ENCODE data around the gene SYMPK. TPM values are rescaled to one million over a fixed set of nuclear protein-coding genes. Genes with fewer than 3 reads are reported as not detected.

The SYMPK gene
- total RNA-seq, 2 experiments from 2014 or later: 88.3 to 89.2 TPM

GRCh38 chr19:45778010-45778661 lies 84.8 kb downstream of the SYMPK start:
- DNase-seq: no peak
- H3K36me3 Mint-ChIP-seq (ENCODE audit: low read depth): peaks cover 12% of the 10 kb centered on the region
- ChIA-PET POLR2A (interaction anchor here (1.5 kb wide), 1 partner anchor 8 kb away, joined by 9 read pairs; no protein-coding TSS in a partner anchor), CTCF (interaction anchor here (1.4 kb wide), 1 partner anchor 14 kb away, joined by 16 read pairs; the partner anchor contains the start of gene DMWD)
- H3K27ac Mint-ChIP-seq: no peak overlapping the region
- peaks cover 20% of the 10 kb centered on the region for H3K4me1 Mint-ChIP-seq
- H3K27me3 Mint-ChIP-seq: peaks cover 8% of the 10 kb centered on the region
- H3K4me3 Mint-ChIP-seq: no peak overlapping the region
- no peaks in the 10 kb centered on the region for H3K9me3 Mint-ChIP-seq

DNA sequence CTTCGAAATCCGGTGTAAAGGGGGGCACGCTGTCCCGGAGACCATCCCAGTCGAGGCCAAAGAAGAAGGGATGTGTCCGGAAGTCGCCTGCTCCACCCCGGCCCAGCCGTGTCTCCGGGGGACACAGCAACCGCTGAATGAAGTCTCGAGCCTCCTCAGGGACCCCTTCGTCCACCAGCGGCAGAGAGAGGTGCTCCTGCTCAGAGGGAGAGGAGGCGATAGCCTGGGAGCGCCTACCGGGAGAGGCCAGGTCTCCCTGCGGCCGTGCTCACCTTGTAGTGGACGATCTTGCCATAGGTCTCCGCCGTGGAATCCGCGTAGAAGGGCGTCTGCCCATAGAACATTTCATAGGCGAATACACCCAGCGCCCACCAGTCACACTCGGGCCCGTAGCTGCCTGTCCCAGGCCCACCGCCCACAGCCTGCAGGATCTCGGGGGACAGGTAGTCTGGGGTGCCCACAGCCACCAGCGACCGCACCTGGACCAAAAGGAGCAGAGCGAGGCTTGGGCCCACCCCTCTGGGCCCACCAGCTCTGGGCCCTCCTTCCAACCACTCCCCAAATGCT lies 85.5 kb downstream of the SYMPK start:
- peaks cover 8% of the 10 kb centered on the region for H3K27me3 Mint-ChIP-seq
- H3K4me3 Mint-ChIP-seq: no peak overlapping the region
- H3K4me1 Mint-ChIP-seq: peaks cover 20% of the 10 kb centered on the region
- ChIA-PET CTCF (no interaction called here), POLR2A (no interaction called here)
- H3K36me3 Mint-ChIP-seq (ENCODE audit: low read depth): peaks cover 12% of the 10 kb centered on the region
- no peak for DNase-seq
- no peaks in the 10 kb centered on the region for H3K9me3 Mint-ChIP-seq
- no peak overlapping the region for H3K27ac Mint-ChIP-seq

GRCh38 chr19:45774765-45775164 lies 88.2 kb downstream of the SYMPK start:
- Mint-ChIP-seq H3K27ac (no peak overlapping the region), H3K9me3 (no peaks in the 10 kb centered on the region), H3K4me3 (no peak overlapping the region), H3K27me3 (no peaks in the 10 kb centered on the region), H3K36me3 (ENCODE audit: low read depth) (peaks cover 18% of the 10 kb centered on the region), H3K4me1 (peaks cover 25% of the 10 kb centered on the region)
- DNase-seq: no peak
- CTCF ChIA-PET: interaction anchor here (7.4 kb wide), 1 partner anchor 24 kb away, joined by 212 read pairs; no protein-coding TSS in a partner anchor
- POLR2A ChIA-PET: interaction anchor here (1.2 kb wide), 1 partner anchor 18 kb away, joined by 3 read pairs; the partner anchor contains the start of gene DMWD

- POLR2A ChIA-PET: interaction anchor here (0.8 to 1.6 kb wide), 7 partner anchors 8 to 112 kb away, joined by 3 to 5 read pairs (median 3); partner anchors contain the start of genes DMWD and IRF2BP1
- Mint-ChIP-seq H3K27ac (no peak overlapping the region), H3K27me3 (peaks cover 2% of the 10 kb centered on the region), H3K36me3 (ENCODE audit: low read depth) (peaks cover 16% of the 10 kb centered on the region), H3K4me1 (peaks cover 17% of the 10 kb centered on the region), H3K9me3 (no peaks in the 10 kb centered on the region), H3K4me3 (no peak overlapping the region)
- CTCF ChIA-PET: interaction anchor here (7.4 kb wide), 1 partner anchor 25 kb away, joined by 212 read pairs; no protein-coding TSS in a partner anchor
- no peak for DNase-seq
Observed at GRCh38 chr19:45773384-45773783, 89.6 kb downstream of the SYMPK start.

GRCh38 chr19:45772912-45773311 lies 90.0 kb downstream of the SYMPK start:
- Mint-ChIP-seq H3K9me3 (no peaks in the 10 kb centered on the region), H3K36me3 (ENCODE audit: low read depth) (peaks cover 16% of the 10 kb centered on the region), H3K27ac (no peak overlapping the region), H3K4me3 (no peak overlapping the region), H3K27me3 (peaks cover 5% of the 10 kb centered on the region), H3K4me1 (peaks cover 15% of the 10 kb centered on the region)
- ChIA-PET POLR2A (interaction anchor here (0.8 to 1.6 kb wide), 6 partner anchors 8 to 113 kb away, joined by 3 to 5 read pairs (median 3); partner anchors contain the start of gene IRF2BP1), CTCF (interaction anchor here (7.4 kb wide), 1 partner anchor 26 kb away, joined by 212 read pairs; no protein-coding TSS in a partner anchor)
- no peak for DNase-seq

DNA sequence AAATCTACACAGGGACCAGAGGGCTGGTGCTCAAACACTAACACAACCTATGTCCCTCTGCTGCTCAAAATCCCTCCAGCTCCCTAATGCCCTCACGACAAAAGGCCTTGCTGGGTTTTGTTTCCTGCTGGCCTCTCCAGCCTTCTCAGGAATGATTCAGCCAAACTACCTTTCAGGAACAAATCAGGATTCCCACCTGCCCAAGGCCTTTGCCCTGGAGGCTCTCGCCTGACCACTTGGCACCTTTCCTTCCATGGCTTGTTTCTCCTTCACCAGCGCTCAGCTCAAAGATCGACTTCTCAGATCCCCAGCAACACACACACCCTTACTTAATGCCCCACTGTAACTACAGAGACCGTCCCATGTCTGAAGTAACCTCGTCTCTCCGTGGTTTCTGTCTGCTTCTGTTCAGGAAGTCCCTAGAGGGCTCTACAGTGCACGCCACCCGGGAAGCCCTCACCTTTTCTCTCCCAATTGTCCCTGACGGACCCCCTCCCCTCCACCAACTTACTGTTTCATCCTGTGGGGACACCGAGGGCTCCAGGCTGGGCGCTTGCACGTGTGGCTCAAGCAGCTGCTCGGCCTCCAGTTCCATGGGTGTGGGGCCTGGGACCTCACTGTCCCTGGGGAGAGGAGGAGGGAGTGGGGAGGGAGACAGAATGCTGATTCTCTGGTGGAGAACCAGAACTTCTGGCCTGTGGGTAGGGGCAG lies 90.7 kb downstream of the SYMPK start:
- peaks cover 12% of the 10 kb centered on the region for H3K36me3 Mint-ChIP-seq (ENCODE audit: low read depth)
- ChIA-PET POLR2A (interaction anchor here (0.9 to 1.6 kb wide), 5 partner anchors 9 to 27 kb away, joined by 3 to 5 read pairs (median 3); no protein-coding TSS in a partner anchor), CTCF (interaction anchor here (0.6 to 7.4 kb wide), 3 partner anchors 20 to 45 kb away, joined by 3 to 212 read pairs (median 26); partner anchors contain the start of gene DMWD)
- H3K9me3 Mint-ChIP-seq: no peaks in the 10 kb centered on the region
- no peak overlapping the region for H3K4me3 Mint-ChIP-seq
- H3K27me3 Mint-ChIP-seq: peaks cover 8% of the 10 kb centered on the region
- no peak for DNase-seq
- no peak overlapping the region for H3K27ac Mint-ChIP-seq
- H3K4me1 Mint-ChIP-seq: peaks cover 16% of the 10 kb centered on the region

- DNase-seq: no peak
- no peaks in the 10 kb centered on the region for H3K9me3 Mint-ChIP-seq
- ChIA-PET CTCF (interaction anchor here (0.6 to 7.4 kb wide), 11 partner anchors 8 to 114 kb away, joined by 3 to 212 read pairs (median 16); partner anchors contain the start of genes DMWD, FBXO46, MEIOSIN and RSPH6A), POLR2A (interaction anchor here (1.1 to 3.6 kb wide), 4 partner anchors 8 to 78 kb away, joined by 3 to 32 read pairs (median 7); partner anchors contain the start of genes DMWD and QPCTL)
- H3K4me1 Mint-ChIP-seq: peaks cover 18% of the 10 kb centered on the region
- H3K36me3 Mint-ChIP-seq (ENCODE audit: low read depth): peaks cover 5% of the 10 kb centered on the region
- peaks cover 11% of the 10 kb centered on the region for H3K27me3 Mint-ChIP-seq
- H3K27ac Mint-ChIP-seq: no peak overlapping the region
- peak overlapping the region; percentile 7 for H3K4me3 Mint-ChIP-seq
Observed at GRCh38 chr19:45771311-45771933, 91.5 kb downstream of the SYMPK start.

DNA sequence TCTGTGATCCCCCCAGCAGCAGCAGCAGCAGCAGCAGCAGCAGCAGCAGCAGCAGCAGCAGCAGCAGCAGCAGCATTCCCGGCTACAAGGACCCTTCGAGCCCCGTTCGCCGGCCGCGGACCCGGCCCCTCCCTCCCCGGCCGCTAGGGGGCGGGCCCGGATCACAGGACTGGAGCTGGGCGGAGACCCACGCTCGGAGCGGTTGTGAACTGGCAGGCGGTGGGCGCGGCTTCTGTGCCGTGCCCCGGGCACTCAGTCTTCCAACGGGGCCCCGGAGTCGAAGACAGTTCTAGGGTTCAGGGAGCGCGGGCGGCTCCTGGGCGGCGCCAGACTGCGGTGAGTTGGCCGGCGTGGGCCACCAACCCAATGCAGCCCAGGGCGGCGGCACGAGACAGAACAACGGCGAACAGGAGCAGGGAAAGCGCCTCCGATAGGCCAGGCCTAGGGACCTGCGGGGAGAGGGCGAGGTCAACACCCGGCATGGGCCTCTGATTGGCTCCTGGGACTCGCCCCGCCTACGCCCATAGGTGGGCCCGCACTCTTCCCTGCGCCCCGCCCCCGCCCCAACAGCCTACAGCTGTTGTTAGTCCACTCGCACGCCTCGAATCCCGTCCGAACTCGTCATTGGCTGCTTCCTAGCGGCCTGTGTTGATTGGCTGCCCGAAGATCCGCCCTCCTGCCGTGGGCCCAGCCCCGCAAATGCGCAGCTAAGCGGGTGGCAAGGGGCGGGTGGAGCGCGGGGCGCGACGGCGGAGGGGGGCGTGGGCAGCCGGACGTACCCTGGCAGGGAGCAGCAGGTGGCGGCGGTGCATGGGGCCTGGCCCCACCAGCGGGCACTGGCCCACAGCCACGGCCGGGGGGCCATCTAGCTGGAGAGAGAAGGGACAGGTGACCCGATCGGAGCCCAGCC lies 92.5 kb downstream of the SYMPK start:
- ChIA-PET POLR2A (interaction anchor here (1.0 to 3.6 kb wide), 10 partner anchors 8 to 116 kb away, joined by 3 to 32 read pairs (median 5); partner anchors contain the start of genes DMWD, FOXA3, IRF2BP1 and QPCTL), CTCF (interaction anchor here (0.7 to 7.4 kb wide), 31 partner anchors 9 to 498 kb away, joined by 3 to 212 read pairs (median 5); partner anchors contain the start of genes DMPK, DMWD, FBXO46 and FOXA3)
- H3K36me3 Mint-ChIP-seq (ENCODE audit: low read depth): peaks cover 5% of the 10 kb centered on the region
- peaks cover 18% of the 10 kb centered on the region for H3K4me1 Mint-ChIP-seq
- H3K9me3 Mint-ChIP-seq: no peaks in the 10 kb centered on the region
- DNase-seq: peak; percentile 91
- peak overlapping the region; percentile 79 for H3K4me3 Mint-ChIP-seq
- peaks cover 15% of the 10 kb centered on the region for H3K27me3 Mint-ChIP-seq
- H3K27ac Mint-ChIP-seq: peak overlapping the region; percentile 68

- Mint-ChIP-seq H3K9me3 (no peaks in the 10 kb centered on the region), H3K4me1 (peaks cover 18% of the 10 kb centered on the region), H3K27me3 (peaks cover 17% of the 10 kb centered on the region), H3K27ac (peak overlapping the region; percentile 85), H3K36me3 (ENCODE audit: low read depth) (peaks cover 5% of the 10 kb centered on the region), H3K4me3 (peak overlapping the region; percentile 79)
- POLR2A ChIA-PET: interaction anchor here (1.2 to 3.6 kb wide), 9 partner anchors 9 to 116 kb away, joined by 3 to 32 read pairs (median 8); partner anchors contain the start of genes DMWD, FOXA3, IRF2BP1 and QPCTL
- CTCF ChIA-PET: interaction anchor here (0.6 to 7.4 kb wide), 42 partner anchors 10 to 578 kb away, joined by 3 to 212 read pairs (median 4); partner anchors contain the start of genes DMPK, DMWD, FBXO46 and FOSB
- no peak for DNase-seq
Observed at GRCh38 chr19:45769821-45770191, 93.1 kb downstream of the SYMPK start.

- CTCF ChIA-PET: interaction anchor here (0.6 to 7.4 kb wide), 49 partner anchors 10 to 579 kb away, joined by 3 to 212 read pairs (median 4); partner anchors contain the start of genes DMPK, DMWD, FBXO46 and FOSB
- H3K27ac Mint-ChIP-seq: peak within 1 kb of the TSS; percentile 85
- H3K4me3 Mint-ChIP-seq: peak within 1 kb of the TSS; percentile 79
Observed at GRCh38 chr19:45768984-45769782, 93.8 kb downstream of the SYMPK start, which contains the start of gene SIX5. TSS of gene SIX5 (minus strand) at chr19:45769252. CDS start at chr19:45768844, 408 bp downstream.

More at GRCh38 chr19:45768984-45769782, 93.8 kb downstream of the SYMPK start, which contains the start of gene SIX5:
- Mint-ChIP-seq H3K27me3 (peaks cover 18% of the 10 kb centered on the region), H3K36me3 (ENCODE audit: low read depth) (peaks cover 5% of the 10 kb centered on the region), H3K4me1 (peaks cover 18% of the 10 kb centered on the region), H3K9me3 (no peaks in the 10 kb centered on the region)
- POLR2A ChIA-PET: interaction anchor here (0.5 to 3.6 kb wide), 15 partner anchors 10 to 244 kb away, joined by 3 to 32 read pairs (median 6); partner anchors contain the start of genes DMWD, FBXO46, FOXA3 and IRF2BP1
- peak; percentile 97 for DNase-seq
